GM18498 (cell line): Measurements from ENCODE around the gene C11orf24.
"Not testable (repeated sequence)": the region's sequence is repeated elsewhere in the genome, so short reads cannot be mapped to it uniquely, and the experiment has no call there.

ENCODE experiments used
- ATAC-seq: cut with Tn5 transposase; IDR thresholded peaks from one replicate; pipeline ENCODE4 v1.9.1; 2021; ENCODE audit warnings: mild to moderate bottlenecking, moderate library complexity; ENCODE audit not compliant: unreplicated experiment

The C11orf24 gene

DNA sequence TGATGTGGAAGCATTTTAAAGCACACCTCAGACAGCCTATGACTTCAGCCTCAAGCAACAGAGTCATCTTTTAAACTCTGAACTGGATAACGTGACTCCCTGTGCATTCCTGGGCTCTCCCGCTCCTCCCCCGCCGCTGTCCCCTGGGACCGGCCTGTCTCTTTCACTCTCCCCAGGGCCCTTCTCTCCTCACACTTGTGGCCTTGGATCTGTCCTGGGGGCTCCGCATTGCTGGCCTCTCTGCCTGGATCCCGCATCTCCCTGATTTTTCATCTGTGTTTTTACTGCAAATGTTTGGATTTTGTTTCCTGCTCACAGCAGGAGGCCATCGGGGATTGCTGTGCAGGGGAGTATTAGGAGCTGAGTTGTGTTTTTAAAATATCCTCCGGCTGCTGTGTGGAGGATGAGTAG lies 15.4 kb downstream of the C11orf24 start:
- ATAC-seq = no peak

DNA sequence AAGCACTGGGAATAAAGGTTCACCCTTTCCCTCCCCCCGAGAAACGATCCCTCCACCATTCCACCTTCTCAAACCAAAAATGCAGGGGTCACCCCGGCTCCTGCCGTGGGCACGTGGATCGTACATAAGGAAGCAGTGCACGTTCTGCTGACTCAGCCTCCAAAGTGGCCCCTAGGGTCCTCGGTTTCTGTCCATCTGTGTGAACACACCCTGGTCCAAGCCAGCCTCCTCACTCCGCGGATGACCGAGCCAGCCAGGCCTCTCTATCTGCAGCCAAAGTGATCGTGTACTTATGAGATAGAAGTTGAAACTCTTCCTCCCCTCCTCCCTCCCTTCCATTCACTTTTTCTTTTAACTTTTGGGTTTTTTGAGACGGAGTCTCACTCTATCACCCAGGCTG lies 16.2 kb downstream of the C11orf24 start:
- ATAC-seq = no peak

- no peak for ATAC-seq
These were observed 17.4 kb downstream of the C11orf24 start for GRCh38 chr11:68254421-68254820.

DNA sequence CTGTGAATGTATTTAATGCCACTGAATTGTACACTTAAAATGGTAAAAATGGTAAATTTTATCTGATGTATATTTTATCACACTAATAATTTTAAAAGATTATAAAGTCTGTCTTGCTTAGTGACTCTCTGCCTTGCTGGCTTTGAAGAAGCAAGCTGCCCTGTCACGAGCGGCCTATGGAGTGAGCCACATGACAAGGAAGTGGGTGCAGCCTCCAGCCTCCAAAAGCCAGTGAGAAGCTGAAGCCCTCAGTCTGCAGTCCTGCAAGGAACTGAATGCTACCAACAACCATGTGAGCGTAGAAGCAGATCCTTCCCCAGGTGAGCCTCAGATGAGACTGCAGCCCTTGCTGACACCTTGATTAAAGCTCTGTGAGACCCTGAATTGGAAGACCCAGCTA lies 20.0 kb downstream of the C11orf24 start:
- ATAC-seq = no peak

DNA sequence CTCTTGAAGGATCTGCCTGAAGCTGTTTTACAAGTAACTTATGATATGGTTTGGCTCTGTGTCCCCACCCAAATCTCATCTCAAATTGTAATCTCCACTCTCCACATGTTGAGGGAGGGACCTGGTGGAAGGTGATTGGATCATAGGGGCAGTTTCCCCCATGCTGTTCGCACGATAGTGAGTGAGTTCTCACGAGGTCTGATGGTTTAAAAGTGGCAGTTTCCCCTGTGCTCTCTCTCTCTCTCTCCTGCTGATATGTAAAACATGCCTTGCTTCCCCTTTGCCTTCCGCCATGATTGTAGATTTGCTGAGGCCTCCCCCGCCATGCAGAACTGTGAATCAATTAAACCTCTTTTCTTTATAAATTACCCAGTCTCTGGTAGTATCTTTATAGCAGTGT lies 26.9 kb downstream of the C11orf24 start:
- ATAC-seq = not testable (repeated sequence)

DNA sequence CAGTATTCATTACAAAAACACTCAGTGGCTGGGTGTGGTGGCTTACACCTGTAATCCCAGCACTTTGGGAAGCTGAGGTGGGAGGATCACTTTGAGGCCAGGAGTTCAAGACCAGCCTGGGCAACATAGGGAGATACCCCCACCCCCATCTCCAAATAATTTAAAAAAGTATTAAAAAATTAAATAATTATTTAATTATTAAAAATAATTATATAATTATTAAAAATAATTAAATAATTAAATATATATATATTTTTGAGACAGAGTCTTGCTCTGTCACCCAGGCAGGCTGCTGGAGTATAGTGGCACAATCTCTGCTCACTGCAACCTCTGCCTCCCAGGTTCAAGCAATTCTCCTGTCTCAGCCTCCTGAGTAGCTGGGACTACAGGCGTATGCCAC lies 27.9 kb downstream of the C11orf24 start:
- ATAC-seq = not testable (repeated sequence)

DNA sequence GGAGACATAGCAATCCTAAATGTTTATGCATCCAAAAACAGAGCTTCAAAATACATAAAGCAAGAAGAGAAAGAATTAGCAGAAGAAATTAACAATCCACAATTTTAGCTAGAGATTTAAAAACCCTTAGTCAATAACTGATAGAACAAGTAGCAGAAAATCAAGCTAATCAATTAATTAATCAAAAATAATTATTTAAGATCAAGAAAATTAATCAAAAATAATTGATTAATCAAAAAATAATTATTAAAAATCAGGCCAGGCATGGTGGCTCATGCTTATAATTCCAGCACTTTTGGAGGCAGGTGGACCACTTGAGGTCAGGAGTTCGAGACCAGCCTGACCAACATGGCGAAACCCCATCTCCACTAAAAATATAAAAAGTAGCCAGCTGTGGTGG lies 29.2 kb downstream of the C11orf24 start:
- no peak for ATAC-seq

DNA sequence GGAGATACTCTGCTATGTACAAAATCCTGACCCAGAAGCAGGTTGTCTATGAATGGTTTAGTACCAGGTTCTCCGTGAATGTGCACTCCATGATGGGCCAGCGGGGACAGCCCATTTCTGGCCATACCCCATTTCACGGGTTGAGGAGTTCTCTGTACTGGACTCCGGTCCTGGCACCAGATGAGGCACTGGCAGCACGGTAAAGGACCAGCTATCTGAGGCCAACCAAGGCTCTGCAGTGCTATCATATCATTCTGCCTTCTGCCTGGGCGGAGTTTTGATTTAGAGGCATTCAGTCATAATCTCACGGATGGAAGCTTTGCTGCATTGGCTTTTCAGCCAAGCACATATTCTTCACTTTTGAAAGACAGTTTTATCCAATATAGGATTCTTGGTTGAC lies 40.2 kb downstream of the C11orf24 start:
- ATAC-seq = no peak

GRCh38 chr11:68229601-68230000 lies 42.2 kb downstream of the C11orf24 start:
- ATAC-seq = no peak

- ATAC-seq = no peak
These were observed 45.4 kb downstream of the C11orf24 start for GRCh38 chr11:68226421-68226820.

GRCh38 chr11:68224606-68225005 lies 47.2 kb downstream of the C11orf24 start:
- no peak for ATAC-seq

- no peak for ATAC-seq
These were observed 48.5 kb downstream of the C11orf24 start for GRCh38 chr11:68223275-68223674.

GRCh38 chr11:68221406-68221805 lies 50.4 kb downstream of the C11orf24 start:
- ATAC-seq = no peak

- ATAC-seq = no peak
These were observed 55.4 kb downstream of the C11orf24 start for GRCh38 chr11:68216171-68216938.

DNA sequence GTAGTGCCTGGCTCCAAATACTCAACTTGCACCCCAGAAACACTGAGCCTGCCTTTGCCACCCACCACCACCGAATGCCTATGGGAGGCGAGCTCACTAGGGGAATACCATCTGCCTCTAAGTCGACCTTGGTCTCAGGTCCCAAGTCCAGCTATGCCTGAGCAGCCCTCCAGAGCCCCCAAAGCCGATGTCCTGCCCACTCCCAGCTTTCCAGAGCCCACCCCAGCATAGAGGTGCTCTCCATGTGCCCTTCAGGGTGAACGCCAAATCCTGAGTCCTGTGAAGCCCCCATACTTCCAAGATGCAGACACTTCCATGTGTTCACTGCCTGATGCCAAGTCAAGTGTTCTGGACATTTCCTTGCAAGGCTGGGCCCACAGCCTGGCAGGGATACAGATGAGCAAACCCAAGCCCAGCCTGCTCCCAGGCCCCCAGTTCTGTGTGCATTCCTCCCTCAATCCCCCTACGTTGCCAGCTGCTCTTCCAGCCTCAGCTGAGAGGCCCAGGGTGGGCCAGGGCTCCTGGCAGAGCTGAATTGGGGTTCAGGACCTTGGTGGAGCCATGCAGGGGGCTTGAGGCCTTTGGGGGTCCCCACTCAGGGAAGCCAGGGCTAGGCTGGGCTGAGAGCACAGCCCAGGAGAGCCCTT lies 56.1 kb downstream of the C11orf24 start:
- no peak for ATAC-seq

- ATAC-seq = no peak
These were observed 56.7 kb downstream of the C11orf24 start for GRCh38 chr11:68215087-68215445.

- no peak for ATAC-seq
These were observed 57.3 kb downstream of the C11orf24 start for GRCh38 chr11:68214173-68215086.

DNA sequence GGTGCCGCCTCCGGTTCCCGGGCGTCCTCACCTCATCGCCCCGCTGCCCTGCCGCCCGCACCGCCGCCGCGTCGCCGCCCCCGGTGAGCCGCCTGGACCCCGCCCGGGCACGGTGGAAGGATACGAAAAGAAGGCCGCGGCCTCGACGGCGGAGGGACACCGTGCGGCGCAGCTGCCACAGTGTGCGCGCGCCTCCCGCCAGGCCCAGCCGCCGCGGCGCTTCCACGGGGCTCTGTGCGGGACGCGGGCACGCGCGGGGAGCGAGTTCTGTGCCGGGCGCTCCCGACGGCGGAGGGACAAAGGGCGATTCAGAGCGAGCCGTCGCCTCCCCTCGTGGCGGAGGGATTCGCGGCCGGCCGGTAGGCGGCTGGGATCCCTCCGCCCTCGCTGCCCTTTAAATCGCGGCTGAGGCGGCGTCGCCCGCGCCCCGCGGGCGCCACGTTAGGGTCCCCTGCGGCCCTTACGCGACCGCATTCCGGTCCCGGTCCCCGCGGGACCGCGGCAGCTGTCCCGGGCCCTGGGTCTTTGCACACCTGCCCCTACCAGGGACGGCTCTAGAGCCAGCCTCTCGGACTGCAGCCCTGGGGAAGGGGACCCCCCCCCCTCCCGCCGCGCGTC lies 58.1 kb downstream of the C11orf24 start:
- peak; percentile 60 for ATAC-seq

DNA sequence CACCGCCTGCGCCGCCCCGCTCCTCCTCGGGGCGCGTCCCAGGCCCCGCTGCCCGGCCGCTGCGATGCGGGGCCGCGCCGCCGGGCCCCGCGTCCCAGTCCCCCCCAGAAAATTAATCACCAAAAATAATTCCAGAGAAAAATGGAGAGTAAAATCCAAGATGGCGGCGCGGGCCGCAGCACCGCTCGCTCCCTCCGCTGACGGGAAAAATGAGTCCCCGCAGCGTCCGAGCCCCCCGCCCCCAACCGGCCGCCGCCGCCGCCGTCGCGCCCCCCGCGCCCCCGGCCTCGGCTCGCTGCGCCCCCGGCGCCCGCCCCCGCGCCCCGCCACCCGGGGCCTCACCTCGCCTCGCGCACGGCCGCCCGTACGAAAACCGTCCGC lies 58.6 kb downstream of the C11orf24 start, which contains the start of gene KMT5B:
KMT5B (minus strand) TSS at position 162 of the 381 bp plus-strand sequence. CDS start 23,220 bp downstream, outside the sequence.
- no peak for ATAC-seq

- peak; percentile 49 for ATAC-seq
These were observed 59.2 kb downstream of the C11orf24 start for GRCh38 chr11:68212421-68213134.
